GM12864 (cell line): Measurements from ENCODE around the gene ADIPOQ.
"Not testable (repeated sequence)": the region's sequence is repeated elsewhere in the genome, so short reads cannot be mapped to it uniquely, and the experiment has no call there.

ENCODE experiments used
- DNase-seq: peaks from one replicate; pipeline ENCODE4 v3.0.0-alpha.2; 2011; ENCODE audit warnings: low read depth
- H3K4me3 ChIP-seq: 2 replicates; pipeline ENCODE4 v1.5.1; 2011; ENCODE audit warnings: mild to moderate bottlenecking, low read depth, low read length, control low read depth
- TF ChIP-seq, protein P1 (sequence below): IDR thresholded peaks from 2 replicates; pipeline ENCODE4 v1.5.1; 2011; ENCODE audit warnings: low read depth, mild to moderate bottlenecking, moderate library complexity, low read length, control low read depth, inconsistent platforms; ENCODE audit errors: missing control alignments

The ADIPOQ gene

DNA sequence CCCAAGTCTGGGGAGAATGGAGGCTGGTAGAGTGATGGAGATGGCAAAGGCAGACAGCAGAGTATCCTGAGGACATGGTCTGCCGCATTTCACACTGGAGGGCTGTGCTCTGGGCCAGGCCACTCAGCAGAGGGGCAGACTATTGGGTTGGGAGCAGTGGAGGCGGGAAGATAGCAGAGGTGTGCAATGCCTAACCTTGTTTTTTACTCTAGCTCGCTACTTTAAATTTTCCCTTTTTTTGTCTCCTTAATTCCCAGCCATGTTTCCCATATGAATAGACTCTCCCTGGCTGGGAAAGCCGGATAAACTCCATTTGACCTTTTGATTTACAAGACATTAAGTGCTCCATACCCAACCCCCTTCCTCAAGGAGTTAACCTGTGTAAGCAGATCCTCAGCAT, 54.4 kb downstream of the ADIPOQ start:
- no peak overlapping the region for H3K4me3 ChIP-seq
- TF ChIP-seq, protein P1, sequence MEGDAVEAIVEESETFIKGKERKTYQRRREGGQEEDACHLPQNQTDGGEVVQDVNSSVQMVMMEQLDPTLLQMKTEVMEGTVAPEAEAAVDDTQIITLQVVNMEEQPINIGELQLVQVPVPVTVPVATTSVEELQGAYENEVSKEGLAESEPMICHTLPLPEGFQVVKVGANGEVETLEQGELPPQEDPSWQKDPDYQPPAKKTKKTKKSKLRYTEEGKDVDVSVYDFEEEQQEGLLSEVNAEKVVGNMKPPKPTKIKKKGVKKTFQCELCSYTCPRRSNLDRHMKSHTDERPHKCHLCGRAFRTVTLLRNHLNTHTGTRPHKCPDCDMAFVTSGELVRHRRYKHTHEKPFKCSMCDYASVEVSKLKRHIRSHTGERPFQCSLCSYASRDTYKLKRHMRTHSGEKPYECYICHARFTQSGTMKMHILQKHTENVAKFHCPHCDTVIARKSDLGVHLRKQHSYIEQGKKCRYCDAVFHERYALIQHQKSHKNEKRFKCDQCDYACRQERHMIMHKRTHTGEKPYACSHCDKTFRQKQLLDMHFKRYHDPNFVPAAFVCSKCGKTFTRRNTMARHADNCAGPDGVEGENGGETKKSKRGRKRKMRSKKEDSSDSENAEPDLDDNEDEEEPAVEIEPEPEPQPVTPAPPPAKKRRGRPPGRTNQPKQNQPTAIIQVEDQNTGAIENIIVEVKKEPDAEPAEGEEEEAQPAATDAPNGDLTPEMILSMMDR, result no peak
- no peak for DNase-seq

DNA sequence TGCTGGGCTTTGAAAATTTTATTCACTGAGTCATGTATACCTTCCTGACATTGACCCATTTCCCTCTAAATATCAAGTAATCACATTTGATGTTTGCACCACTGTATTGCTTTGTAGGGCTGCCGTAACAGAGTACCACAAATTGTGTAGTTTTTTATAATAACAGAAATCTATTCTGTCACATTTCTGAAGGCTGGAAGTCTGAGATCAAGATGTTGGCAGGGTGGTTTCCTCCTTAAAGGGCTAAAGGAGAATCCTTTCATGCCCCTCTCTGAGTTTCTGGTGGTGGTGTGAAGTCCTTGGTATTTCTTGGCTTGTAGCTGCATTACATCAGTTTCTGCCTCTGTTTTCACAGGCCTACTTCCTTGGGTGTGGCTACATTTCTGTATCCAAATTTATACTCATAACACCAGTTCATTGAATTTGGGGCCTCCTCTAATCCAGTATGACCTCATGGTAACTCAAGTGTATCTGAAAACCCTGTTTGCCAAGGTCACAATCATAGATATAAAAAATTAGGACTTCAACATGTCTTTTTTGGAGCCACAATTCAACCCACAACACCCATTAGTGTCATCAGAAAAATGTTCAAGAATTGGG, 58.7 kb downstream of the ADIPOQ start:
- DNase-seq, result no peak
- TF ChIP-seq, protein P1, result no peak

DNA sequence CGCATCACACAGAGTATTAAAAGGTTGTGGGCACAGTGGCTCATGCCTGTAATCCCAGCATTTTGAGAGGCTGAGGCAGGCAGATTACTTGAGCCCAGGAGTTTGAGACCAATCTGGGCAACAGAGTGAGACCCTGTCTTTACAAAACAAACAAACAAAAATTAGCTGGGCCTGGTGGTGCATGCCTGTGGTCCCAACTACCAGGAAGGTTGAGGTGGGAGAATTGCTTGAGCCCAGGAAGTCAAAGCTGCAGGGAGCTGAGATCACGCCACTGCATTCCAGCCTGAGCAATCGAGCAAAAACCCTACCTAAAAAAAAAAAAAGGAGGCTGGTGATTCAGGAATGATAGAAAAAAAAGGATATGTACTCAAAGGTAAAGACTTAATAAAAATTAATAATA, 59.6 kb downstream of the ADIPOQ start:
- no peak for DNase-seq
- no peak overlapping the region for H3K4me3 ChIP-seq
- TF ChIP-seq, protein P1, result no peak

More for the DNA sequence above, 58.7 kb downstream of the ADIPOQ start:
- no peak overlapping the region for H3K4me3 ChIP-seq

DNA sequence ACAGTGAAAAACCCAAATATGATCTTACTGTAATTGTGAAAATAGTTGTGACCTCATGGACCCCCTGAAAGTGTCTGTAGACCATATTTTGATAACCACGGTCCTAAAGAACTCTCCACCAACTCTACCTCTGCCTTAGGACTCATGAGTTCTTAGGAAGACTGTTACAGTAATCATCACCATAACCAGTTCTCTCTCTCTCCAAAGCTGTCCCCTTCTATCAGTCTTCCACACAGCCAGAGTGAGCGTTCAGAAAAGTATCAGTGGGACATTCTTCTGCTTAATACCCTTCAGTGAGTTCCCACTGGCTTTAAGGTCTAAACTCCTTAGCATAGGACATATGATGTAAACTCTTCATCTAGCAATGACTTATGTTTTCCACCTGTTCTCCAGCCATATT, 60.2 kb downstream of the ADIPOQ start:
- no peak for DNase-seq
- TF ChIP-seq, protein P1, result no peak
- H3K4me3 ChIP-seq, result no peak overlapping the region

DNA sequence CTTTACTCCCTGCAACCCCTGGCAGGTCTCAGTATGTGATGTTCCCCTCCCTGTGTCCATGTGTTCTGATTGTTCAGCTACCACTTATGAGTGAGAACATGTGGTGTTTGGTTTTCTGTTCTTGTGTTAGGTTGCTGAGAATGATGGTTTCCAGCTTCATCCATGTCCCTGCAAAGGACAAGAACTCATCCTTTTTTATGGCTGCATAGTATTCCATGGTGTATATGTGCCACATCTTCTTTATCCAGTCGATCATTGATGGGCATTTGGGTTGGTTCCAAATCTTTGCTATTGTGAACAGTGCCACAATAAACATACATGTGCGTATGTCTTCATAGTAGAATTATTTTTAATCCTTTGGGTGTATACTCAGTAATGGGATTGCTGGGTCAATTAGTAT, 61.2 kb downstream of the ADIPOQ start:
- DNase-seq, H3K4me3 ChIP-seq: not testable (repeated sequence)

DNA sequence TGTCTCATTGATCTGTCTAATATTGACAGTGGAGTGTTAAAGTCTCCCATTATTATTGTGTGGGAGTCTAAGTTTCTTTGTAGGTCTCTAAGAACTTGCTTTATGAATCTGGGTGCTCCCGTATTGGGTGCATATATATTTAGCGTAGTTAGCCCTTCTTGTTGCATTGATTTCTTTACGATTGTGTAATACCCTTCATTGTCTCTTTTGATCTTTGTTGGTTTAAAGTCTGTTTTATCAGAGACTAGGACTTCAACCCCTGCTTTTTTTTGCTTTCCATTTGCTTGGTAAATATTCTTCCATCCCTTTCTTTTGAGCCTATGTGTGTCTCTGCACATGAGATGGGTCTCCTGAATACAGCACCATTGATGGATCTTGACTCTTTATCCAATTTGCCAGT, 64.6 kb downstream of the ADIPOQ start:
- not testable (repeated sequence) for DNase-seq

More for the DNA sequence above, 64.6 kb downstream of the ADIPOQ start:
- not testable (repeated sequence) for H3K4me3 ChIP-seq
